Heart left ventricle (tissue), 16 donors: ENCODE measurements around the gene SKI. TPM values are rescaled to one million over a fixed set of nuclear protein-coding genes. Genes with fewer than 3 reads are reported as not detected.

Source experiments
- ATAC-seq, 4 donors: fragments of 200-7000 bp; cut with Tn5 transposase; one replicate each; pipeline ENCODE4 v1.9.1; 2020 to 2022; ENCODE audit warnings: moderate library complexity in 4 of 4, mild to moderate bottlenecking in 3 of 4, moderate number of reproducible peaks in 1 of 4
- DNase-seq, 5 donors: peaks; one replicate each; pipeline ENCODE4 v3.0.0-alpha.2; 2020
- H3K27ac ChIP-seq, 12 donors: fragments of 200-600 bp; sonication (generic) in 4 of 12; one replicate each; pipeline versions ENCODE4 v1.5.0 to v1.8.0; 2016 to 2022; ENCODE audit warnings: mild to moderate bottlenecking in 2 of 12
- H3K27me3 ChIP-seq, 9 donors: fragments of 200-600 bp; sonication (generic) in 2 of 9; one replicate each; pipeline versions ENCODE4 v1.5.1 to v1.8.0; 2016 to 2022; ENCODE audit warnings: mild to moderate bottlenecking in 3 of 9
- H3K36me3 ChIP-seq, 9 donors: fragments of 200-600 bp; sonication (generic) in 2 of 9; one replicate each; pipeline versions ENCODE4 v1.5.0 to v1.8.0; 2018 to 2022; ENCODE audit warnings: mild to moderate bottlenecking in 2 of 9
- H3K4me1 ChIP-seq, 12 donors: fragments of 200-600 bp; sonication (generic) in 4 of 12; one replicate each; pipeline versions ENCODE4 v1.5.0 to v1.8.0; 2016 to 2022; ENCODE audit warnings: mild to moderate bottlenecking in 3 of 12
- H3K4me3 ChIP-seq, 12 donors: fragments of 200-600 bp; sonication (generic) in 4 of 12; one replicate each; pipeline versions ENCODE4 v1.5.0 to v1.8.0; 2017 to 2022; ENCODE audit warnings: mild to moderate bottlenecking in 9 of 12, moderate library complexity in 4 of 12
- H3K9me3 ChIP-seq, 12 donors: fragments of 200-600 bp; sonication (generic) in 4 of 12; one replicate each; pipeline versions ENCODE4 v1.5.0 to v1.8.0; 2016 to 2022; ENCODE audit warnings: mild to moderate bottlenecking in 1 of 12
- CTCF ChIP-seq, 12 donors: fragments of 200-600 bp; sonication (generic) in 4 of 12; IDR thresholded peaks; one replicate each; pipeline versions ENCODE4 v1.5.0 to v1.8.0; 2018 to 2022; ENCODE audit warnings: antibody characterized with exemption in 12 of 12, mild to moderate bottlenecking in 5 of 12
- POLR2A ChIP-seq, 2 donors: fragments of 450-650 bp; IDR thresholded peaks; one replicate each; pipeline ENCODE4 v1.6.1; 2017; ENCODE audit warnings: antibody characterized with exemption in 2 of 2, mild to moderate bottlenecking in 2 of 2, moderate library complexity in 2 of 2
- WGBS, 4 donors: extraction: QIAGEN DNeasy Blood & Tissue Kit in 2 of 4; methylation state at CpG; one replicate each; pipeline versions ENCODE4 v1.1.5 to v1.1.7; 2013 to 2018; 5-methylcytosine and 5-hydroxymethylcytosine counted together
- intact Hi-C, 10 donors: fragments of 100-400 bp; cut with DNase I; formaldehyde crosslinking; loops; one replicate each; pipeline versions ENCODE4 v1.11.1 to v1.14.2; 2022
- polyA plus RNA-seq, 2 donors: library from polyadenylated mRNA; stranded (reverse); fragments of 200-250 nt; gene quantifications; one replicate each; pipeline ENCODE4 v1.2.3, GENCODE V29; 2013
- total RNA-seq, 9 donors: library from RNA; depleted of rRNA in 2 of 9; stranded (reverse); fragments of >200 nt in 2 of 9; fragmentation: NEBNext Ultra II Directional in 3 of 9; extraction: Animal tissue kit (Norgen Biotek cat#: 25700) in 3 of 9; gene quantifications; one replicate each; pipeline versions ENCODE4 v1.1.0 to v1.2.4, GENCODE V29; 2016 to 2023
- donor health status: ischemic (EF 13 %, LVEDD 7.1; RV severe dilation, severe dysfunction).
- donor health status: healthy with polysubstance abuse.
- donor health status: DM: no; HTN: yes; CAD: no.
- donor health status: DM: no; HTN: no; CAD: no.
- donor health status: ischemic (EF 25% LVEDD 6.9; RV normal size, moderate dysfunction).
- donor health status: ischemic (EF 25% LVEDD 5.7; RV mildly dilated, moderate dysfunction).
- donor health status: healthy.
- donor health status: DM: yes; HTN: yes; CAD: no.
- donor health status: ischemic (EF 35%, LVEDD 5.7; RV mildly dilated, moderate dysfunction).
- donor health status: nonischemic (EF 11% LVEDD 7.7; RV severe dilation, severe dysfunction).
- donor health status: DM: yes; HTN: yes; CAD: no.
- donor health status: PGD.
- donor health status: ischemic (EF 29% LVEDD 5.4; RV normal size, mild dysfunction).
- donor health status: nonischemic (EF 23%, LVEDD 6.1; RV moderate dilation, normal function).

The SKI gene
- total and polyA plus RNA-seq, 11 donors: 16.9 to 52.7 (median 38.9) TPM

GRCh38 chr1:2300004-2300771, 72.1 kb downstream of the SKI start:
- DNase-seq (no peak), ATAC-seq (peak in 2 of 4 donors; percentile 11 to 15)
- peak overlapping the region in 11 of 12 donors; percentile 21 to 59 (median 37) for H3K4me3 ChIP-seq
- intact Hi-C loops: loop anchor here in 2 of 10 donors (5.0 kb wide), 1 partner anchor 68 kb away; no protein-coding TSS in a partner anchor
- H3K27me3 ChIP-seq: no peaks in the 10 kb centered on the region
- TF ChIP-seq CTCF (IDR thresholded peaks at IDR 0.05): no peak
- no peak for TF ChIP-seq POLR2A (IDR thresholded peaks at IDR 0.05)
- H3K36me3 ChIP-seq: peaks cover 0 to 38% (median 22%) of the 10 kb centered on the region in 9 donors
- peak overlapping the region; percentile 74 to 99 (median 89) for H3K27ac ChIP-seq
- no peaks in the 10 kb centered on the region for H3K9me3 ChIP-seq
- WGBS, 4 donors: 54 to 67% (median 62%) methylated on average over 23 to 32 of the region's 32 CpGs
- H3K4me1 ChIP-seq: peaks cover 23 to 82% (median 50%) of the 10 kb centered on the region in 12 donors

GRCh38 chr1:2300851-2301606, 72.9 kb downstream of the SKI start:
- peak overlapping the region; percentile 74 to 99 (median 89) for H3K27ac ChIP-seq
- intact Hi-C loops: loop anchor here in 2 of 10 donors (5.0 kb wide), 1 partner anchor 69 kb away; no protein-coding TSS in a partner anchor
- H3K9me3 ChIP-seq: no peaks in the 10 kb centered on the region
- peaks cover 23 to 78% (median 46%) of the 10 kb centered on the region in 12 donors for H3K4me1 ChIP-seq
- ATAC-seq (peak; percentile 55 to 76 (median 62)), DNase-seq (peak; percentile 87 to 94 (median 90))
- peak overlapping the region in 11 of 12 donors; percentile 21 to 59 (median 37) for H3K4me3 ChIP-seq
- no peak for TF ChIP-seq CTCF (IDR thresholded peaks at IDR 0.05)
- TF ChIP-seq POLR2A (IDR thresholded peaks at IDR 0.05): no peak
- WGBS, 4 donors: 23 to 39% (median 30%) methylated on average over 29 to 37 of the region's 37 CpGs
- H3K36me3 ChIP-seq: peaks cover 0 to 47% (median 30%) of the 10 kb centered on the region in 9 donors
- no peaks in the 10 kb centered on the region for H3K27me3 ChIP-seq

DNA sequence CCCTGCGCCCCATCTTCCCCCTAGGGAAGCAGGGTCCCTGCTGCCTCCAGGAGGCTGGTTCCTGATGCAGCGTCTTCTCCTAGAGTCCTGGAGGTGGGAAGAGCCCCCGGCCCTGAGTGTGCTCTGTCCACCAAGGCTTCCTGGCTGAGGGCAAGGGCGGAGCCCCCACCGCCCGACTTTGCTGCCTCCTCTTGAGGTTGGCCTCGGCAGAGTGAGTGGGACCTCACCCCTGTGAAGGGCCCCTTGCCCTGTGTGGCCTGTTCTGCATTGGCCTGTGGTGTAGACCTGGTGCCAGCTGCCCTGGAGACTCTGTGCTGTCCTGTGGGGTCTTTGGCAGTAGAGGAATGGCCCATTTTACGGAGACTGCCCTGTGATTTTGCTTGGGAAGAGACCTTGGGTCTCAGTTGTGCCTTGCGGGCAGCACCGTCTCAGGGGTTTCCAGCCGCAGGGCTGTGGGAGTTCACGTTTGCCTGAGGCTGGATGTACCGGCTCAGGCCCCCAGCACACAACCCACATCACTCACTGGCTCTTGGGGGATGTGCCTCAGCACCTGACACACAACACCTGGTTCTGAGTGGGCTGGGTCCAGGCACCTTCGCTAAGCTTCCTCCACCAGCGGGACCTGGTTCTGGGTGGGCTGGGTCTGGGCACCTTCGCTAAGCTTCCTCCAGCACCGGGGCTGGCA, 73.6 kb downstream of the SKI start:
- no peaks in the 10 kb centered on the region for H3K9me3 ChIP-seq
- H3K4me3 ChIP-seq: peak overlapping the region in 3 of 12 donors; percentile 32 to 59 (median 53)
- peak overlapping the region; percentile 74 to 99 (median 89) for H3K27ac ChIP-seq
- H3K36me3 ChIP-seq: peaks cover 0 to 54% (median 38%) of the 10 kb centered on the region in 9 donors
- H3K4me1 ChIP-seq: peaks cover 23 to 73% (median 46%) of the 10 kb centered on the region in 12 donors
- intact Hi-C loops: loop anchor here in 2 of 10 donors (5.0 kb wide), 1 partner anchor 69 kb away; no protein-coding TSS in a partner anchor
- WGBS, 4 donors: 79 to 89% (median 85%) methylated on average over 10 to 17 of the region's 17 CpGs
- no peaks in the 10 kb centered on the region for H3K27me3 ChIP-seq
- TF ChIP-seq CTCF (IDR thresholded peaks at IDR 0.05) (no peak), POLR2A (IDR thresholded peaks at IDR 0.05) (no peak)
- DNase-seq: no peak
- no peak for ATAC-seq
